ENCODE results near the gene UBE2D2.
"Not testable (repeated sequence)": the region's sequence is repeated elsewhere in the genome, so short reads cannot be mapped to it uniquely, and the experiment has no call there.

UBE2D2 gene

GRCh38 chr5:139582181-139582580, 21.0 kb downstream of the UBE2D2 start:
- DNase-seq (ENCODE audit: low read depth in 1 of 2, low spot score in 1 of 2): not testable (repeated sequence)

DNA sequence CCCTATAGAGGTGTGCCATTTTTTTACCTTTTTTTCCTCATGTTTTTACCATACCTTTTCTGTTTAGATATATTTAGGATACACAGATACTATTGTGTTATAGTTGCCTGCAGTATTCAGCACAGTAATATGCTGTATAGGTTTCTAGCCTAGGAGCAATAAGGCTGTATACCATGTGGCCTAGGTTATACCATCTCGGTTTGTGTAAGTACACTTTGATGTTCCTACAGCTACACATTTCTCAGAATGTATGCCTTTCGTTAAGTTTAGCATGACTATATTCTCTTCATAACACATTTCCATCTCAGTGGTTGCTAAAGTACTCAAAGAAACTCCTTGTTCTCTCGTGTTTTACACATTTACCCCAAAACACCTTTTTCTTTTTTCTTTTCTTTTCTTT, 23.0 kb downstream of the UBE2D2 start:
- DNase-seq (ENCODE audit: low read depth in 1 of 2, low spot score in 1 of 2): no peak

DNA sequence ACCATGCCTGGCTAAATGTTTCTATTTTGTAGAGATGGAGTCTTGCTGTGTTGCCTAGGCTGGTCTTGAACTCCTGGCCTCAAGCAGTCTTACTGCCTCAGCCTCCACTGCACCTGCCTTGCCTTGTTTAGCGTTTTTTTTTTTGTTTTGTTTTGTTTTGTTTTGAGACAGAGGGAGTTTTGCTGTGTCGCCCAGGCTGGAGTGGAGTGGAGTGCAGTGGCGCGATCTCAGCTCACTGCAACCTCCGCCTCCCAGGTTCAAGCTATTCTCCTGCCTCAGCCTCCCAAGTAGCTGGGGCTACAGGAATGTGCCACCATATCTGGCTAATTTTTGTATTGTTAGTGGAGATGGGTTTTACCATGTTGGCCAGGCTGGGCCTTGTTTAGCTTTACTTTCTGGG, 27.0 kb downstream of the UBE2D2 start:
- not testable (repeated sequence) for DNase-seq (ENCODE audit: low read depth in 1 of 2, low spot score in 1 of 2)

GRCh38 chr5:139588962-139589361, 27.8 kb downstream of the UBE2D2 start:
- no peak for DNase-seq (ENCODE audit: low read depth in 1 of 2, low spot score in 1 of 2)

GRCh38 chr5:139592289-139592688, 31.1 kb downstream of the UBE2D2 start:
- no peak for DNase-seq (ENCODE audit: low read depth in 1 of 2, low spot score in 1 of 2)

DNA sequence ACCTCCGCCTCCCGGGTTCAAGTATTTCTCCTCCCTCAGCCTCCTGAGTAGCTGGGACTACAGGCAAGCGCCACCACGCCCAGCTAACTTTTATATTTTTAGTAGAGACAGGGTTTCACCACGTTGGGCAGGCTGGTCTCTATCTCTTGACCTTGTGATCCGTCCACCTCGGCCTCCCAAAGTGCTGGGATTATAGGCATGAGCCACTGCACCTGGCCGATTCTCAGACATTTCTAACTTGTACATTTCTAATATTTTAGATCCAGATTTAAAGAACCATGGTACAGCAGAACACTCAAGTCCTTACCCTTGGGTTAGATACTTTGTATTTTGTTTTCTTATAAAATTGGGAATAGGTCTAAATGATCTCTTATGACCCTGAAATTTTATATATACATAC, 31.9 kb downstream of the UBE2D2 start:
- DNase-seq (ENCODE audit: low read depth in 1 of 2, low spot score in 1 of 2): not testable (repeated sequence)

DNA sequence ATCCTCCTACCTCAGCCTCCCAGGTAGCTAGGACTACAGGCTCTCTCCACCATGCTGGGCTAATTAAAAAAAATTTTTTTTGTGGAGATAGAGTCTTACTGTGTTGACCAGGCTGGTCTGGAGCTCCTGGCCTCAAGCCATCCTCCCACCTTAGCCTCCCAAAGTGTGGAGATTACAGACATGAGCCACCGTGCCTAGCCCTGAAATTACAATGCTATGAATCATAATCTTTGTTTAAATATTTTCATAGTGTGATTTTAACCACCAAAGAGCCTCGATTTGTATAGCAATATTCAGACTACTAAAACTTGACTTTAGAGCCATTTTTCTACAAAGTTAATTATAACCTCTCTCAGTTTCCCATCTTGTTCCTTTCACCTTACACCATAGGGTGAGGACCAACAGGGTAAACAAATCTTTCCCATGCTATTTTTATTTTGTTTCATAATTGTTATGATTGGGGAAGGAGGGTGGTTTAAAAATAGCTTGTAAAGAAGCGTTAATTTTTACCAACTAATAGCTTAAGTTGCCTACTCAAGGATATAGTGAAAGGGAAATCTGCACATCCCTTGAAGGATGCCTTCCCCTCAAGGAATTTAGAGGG, 32.7 kb downstream of the UBE2D2 start:
- DNase-seq (ENCODE audit: low read depth in 1 of 2, low spot score in 1 of 2): no peak

- no peak for DNase-seq (ENCODE audit: low read depth in 1 of 2, low spot score in 1 of 2)
These were observed 36.0 kb downstream of the UBE2D2 start for GRCh38 chr5:139597134-139597533.

DNA sequence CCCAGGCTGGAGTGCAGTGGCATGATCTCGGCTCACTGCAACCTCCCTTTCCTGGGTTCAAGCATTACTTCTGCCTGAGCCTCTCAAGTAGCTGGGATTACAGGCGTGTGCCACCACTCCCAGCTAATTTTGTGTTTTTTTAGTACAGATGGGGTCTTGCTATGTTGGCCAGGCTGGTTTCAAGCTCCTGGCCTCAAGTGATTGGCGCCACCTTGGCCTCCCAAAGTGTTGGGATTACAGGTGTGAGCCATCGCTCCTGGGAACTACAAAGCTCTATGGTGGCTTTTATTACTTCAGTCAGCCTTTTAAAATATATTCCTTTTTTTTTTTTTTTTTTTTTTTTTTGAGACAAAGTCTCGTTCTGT, 37.4 kb downstream of the UBE2D2 start:
- not testable (repeated sequence) for DNase-seq (ENCODE audit: low read depth in 1 of 2, low spot score in 1 of 2)

GRCh38 chr5:139600336-139600949, 39.3 kb downstream of the UBE2D2 start:
- no peak for DNase-seq (ENCODE audit: low read depth in 1 of 2, low spot score in 1 of 2)

GRCh38 chr5:139601429-139601828, 40.3 kb downstream of the UBE2D2 start:
- no peak for DNase-seq (ENCODE audit: low read depth in 1 of 2, low spot score in 1 of 2)

DNA sequence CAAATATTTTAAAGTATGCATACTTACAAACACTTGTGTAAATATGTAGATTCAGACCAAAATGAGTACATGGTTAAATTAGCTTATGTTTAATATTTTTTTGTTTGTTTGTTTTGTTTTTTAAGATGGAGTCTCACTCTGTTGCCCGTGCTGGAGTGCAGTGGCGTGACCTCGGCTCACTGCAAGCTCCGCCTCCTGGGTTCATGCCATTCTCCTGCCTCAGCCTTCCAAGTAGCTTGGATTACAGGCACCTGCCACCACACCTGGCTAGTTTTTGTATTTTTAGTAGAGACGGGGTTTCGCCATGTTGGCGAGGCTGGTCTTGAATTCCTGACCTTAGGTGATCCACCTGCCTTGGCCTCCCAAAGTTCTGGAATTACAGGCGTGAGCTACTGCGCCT, 40.8 kb downstream of the UBE2D2 start:
- DNase-seq (ENCODE audit: low read depth in 1 of 2, low spot score in 1 of 2): not testable (repeated sequence)

- no peak for DNase-seq (ENCODE audit: low read depth in 1 of 2, low spot score in 1 of 2)
These were observed 44.7 kb downstream of the UBE2D2 start for GRCh38 chr5:139605887-139606286.

DNA sequence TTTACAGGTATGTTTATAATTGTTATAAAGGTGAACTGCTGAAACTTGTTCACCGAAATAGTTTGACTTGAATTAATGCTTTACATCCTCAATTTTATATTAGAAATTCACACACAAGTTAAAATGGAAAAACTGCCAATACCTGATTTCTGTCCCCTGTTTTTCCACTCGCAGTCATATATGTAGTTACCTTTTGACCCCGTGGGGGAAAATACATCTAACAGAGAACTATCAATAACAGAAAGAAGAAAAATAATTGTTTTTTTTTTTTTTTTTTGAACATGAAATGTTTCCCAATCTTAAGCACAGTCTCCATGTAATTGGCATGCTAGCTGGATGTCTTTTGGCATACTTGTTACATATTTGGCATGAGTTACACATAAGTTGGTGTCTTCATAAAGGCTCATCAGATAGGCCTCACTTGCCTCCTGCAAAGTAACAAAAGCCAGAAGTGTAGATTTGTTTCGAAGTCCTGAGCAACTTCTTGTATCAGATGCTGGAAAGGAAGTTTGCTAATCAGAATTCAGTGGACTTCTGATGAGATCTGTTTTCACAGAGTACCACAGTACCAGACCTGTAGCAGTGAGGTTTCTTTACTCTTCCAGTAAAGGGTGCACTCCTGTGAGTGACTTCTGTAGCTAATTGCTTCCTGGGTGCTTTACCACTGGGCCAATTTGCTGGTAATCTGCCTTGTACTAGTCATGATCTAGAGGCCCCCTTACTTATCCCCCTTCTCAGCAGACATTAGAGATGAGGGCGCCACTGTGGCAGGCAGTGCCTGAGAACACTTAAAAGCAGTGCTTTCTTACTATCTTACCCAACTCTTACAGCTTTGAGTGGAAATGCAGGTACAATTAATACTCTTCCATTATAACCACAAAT, 50.8 kb downstream of the UBE2D2 start:
- no peak for DNase-seq (ENCODE audit: low read depth in 1 of 2, low spot score in 1 of 2)

DNA sequence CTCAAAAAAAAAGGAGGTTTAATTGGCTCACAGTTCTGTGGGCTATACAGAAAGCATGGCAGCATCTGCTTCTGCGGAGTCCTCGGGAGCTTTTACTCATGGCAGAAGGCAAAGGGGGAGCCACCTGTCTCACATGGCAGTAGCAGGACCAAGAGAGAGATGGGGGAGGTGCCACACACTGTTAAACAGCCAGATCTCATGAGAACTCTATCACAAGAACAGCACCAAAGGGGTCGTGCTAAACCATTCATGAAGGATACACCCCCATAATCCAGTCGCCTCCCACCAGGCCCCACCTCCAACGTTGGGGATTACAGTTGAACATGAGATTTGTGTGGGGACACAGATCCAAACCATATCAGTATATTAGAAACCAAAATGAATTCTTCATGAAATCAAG, 58.7 kb downstream of the UBE2D2 start:
- no peak for DNase-seq (ENCODE audit: low read depth in 1 of 2, low spot score in 1 of 2)

DNA sequence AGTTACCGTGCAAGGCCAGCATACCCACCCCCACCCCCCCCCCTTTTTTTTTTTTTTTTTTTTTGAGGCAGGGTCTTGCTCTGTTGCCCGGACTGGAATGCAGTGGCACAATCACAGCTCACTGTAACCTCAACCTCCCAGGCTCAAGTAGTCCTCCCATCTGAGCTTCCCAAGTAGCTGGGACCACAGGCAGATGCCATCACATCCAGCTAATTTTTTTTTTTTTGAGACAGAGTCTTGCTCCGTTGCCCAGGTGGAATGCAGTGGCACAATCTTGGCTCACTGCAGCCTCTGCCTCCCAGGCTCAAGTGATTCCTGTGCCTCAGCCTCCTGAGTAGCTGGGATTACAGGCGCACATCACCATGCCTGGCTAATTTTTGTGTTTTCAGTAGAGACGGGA, 64.3 kb downstream of the UBE2D2 start:
- DNase-seq (ENCODE audit: low read depth in 1 of 2, low spot score in 1 of 2): not testable (repeated sequence)

DNA sequence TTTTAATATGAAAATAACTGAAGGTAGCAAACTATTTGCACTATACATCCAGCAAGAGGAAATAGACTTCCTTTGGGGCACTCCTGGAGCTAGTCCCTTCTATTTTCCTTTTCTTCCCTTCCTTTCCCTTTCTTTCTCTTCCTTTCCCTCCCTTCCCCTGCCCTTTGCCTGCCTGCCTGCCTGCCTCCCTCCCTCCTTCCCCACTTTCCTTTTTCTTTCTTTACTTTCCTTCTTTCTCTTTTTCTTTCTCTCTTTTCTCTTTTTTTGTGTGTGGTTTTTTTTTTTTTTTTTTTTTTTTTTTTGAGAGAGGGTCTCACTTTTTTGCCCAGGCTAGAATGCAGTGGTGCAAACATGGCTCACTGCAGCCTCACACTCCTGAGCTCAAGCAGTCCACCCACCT, 69.7 kb downstream of the UBE2D2 start:
- no peak for DNase-seq (ENCODE audit: low read depth in 1 of 2, low spot score in 1 of 2)

GRCh38 chr5:139631520-139632165, 70.5 kb downstream of the UBE2D2 start:
- DNase-seq (ENCODE audit: low read depth in 1 of 2, low spot score in 1 of 2): no peak

GRCh38 chr5:139633295-139634027, 72.3 kb downstream of the UBE2D2 start:
- peak; percentile 34 to 37 for DNase-seq (ENCODE audit: low read depth in 1 of 2, low spot score in 1 of 2)

GRCh38 chr5:139634028-139634325, 72.8 kb downstream of the UBE2D2 start:
- no peak for DNase-seq (ENCODE audit: low read depth in 1 of 2, low spot score in 1 of 2)

- DNase-seq (ENCODE audit: low read depth in 1 of 2, low spot score in 1 of 2): no peak
These were observed 73.4 kb downstream of the UBE2D2 start for GRCh38 chr5:139634541-139634940.
